Trophoblast cell (in vitro differentiated cells and primary cell): Measurements from ENCODE around the gene FHIT.

Experiments
- DNase-seq, 2 donors: peaks; one replicate each; pipeline ENCODE4 v3.0.0-alpha.2; 2016
- H2AFZ ChIP-seq: 2 replicates; pipeline ENCODE4 v1.6.1; 2013; ENCODE audit warnings: low read length, moderate library complexity, mild to moderate bottlenecking; ENCODE audit not compliant: insufficient read depth, poor library complexity
- H2AK5ac ChIP-seq: 2 replicates; pipeline ENCODE4 v1.6.1; 2013; ENCODE audit warnings: mild to moderate bottlenecking, low read length
- H2BK120ac ChIP-seq: 2 replicates; pipeline ENCODE4 v1.6.1; 2013; ENCODE audit warnings: low read length, mild to moderate bottlenecking, moderate library complexity; ENCODE audit not compliant: insufficient read depth, poor library complexity
- H2BK12ac ChIP-seq: 2 replicates; pipeline ENCODE4 v1.6.1; 2013; ENCODE audit warnings: mild to moderate bottlenecking, low read length, moderate library complexity
- H2BK5ac ChIP-seq: 2 replicates; pipeline ENCODE4 v1.6.1; 2013; ENCODE audit warnings: low read length, low read depth, moderate library complexity, mild to moderate bottlenecking; ENCODE audit not compliant: poor library complexity
- H3K14ac ChIP-seq: 2 replicates; pipeline ENCODE4 v1.6.1; 2013; ENCODE audit warnings: mild to moderate bottlenecking, low read length
- H3K18ac ChIP-seq: 2 replicates; pipeline ENCODE4 v1.6.1; 2013; ENCODE audit warnings: mild to moderate bottlenecking, low read length
- H3K23ac ChIP-seq: 2 replicates; pipeline ENCODE4 v1.6.1; 2013; ENCODE audit warnings: low read length
- H3K27ac ChIP-seq: 2 replicates; pipeline ENCODE4 v1.5.1; 2013; ENCODE audit warnings: low read depth, mild to moderate bottlenecking, inconsistent platforms, low read length, moderate library complexity
- H3K27me3 ChIP-seq: 2 replicates; pipeline ENCODE4 v1.6.1; 2013; ENCODE audit warnings: inconsistent platforms, mild to moderate bottlenecking, low read length, moderate library complexity; ENCODE audit not compliant: insufficient read depth
- H3K36me3 ChIP-seq, 2 experiments: 1 replicate in 1 of 2; 2 replicates in 1 of 2; pipeline ENCODE4 v1.6.1; 2013; ENCODE audit warnings: low read length in 2 of 2, mild to moderate bottlenecking in 2 of 2, moderate library complexity in 1 of 2; ENCODE audit not compliant: insufficient read depth in 2 of 2, control insufficient read depth in 1 of 2
- H3K4ac ChIP-seq: 2 replicates; pipeline ENCODE4 v1.6.1; 2013; ENCODE audit warnings: low read depth, mild to moderate bottlenecking, low read length, moderate library complexity
- H3K4me1 ChIP-seq, 2 experiments: 1 replicate in 1 of 2; 2 replicates in 1 of 2; pipeline ENCODE4 v1.6.1; 2013; ENCODE audit warnings: low read length in 2 of 2, mild to moderate bottlenecking in 2 of 2, moderate library complexity in 1 of 2; ENCODE audit not compliant: insufficient read depth in 2 of 2, control insufficient read depth in 1 of 2
- H3K4me2 ChIP-seq: 2 replicates; pipeline ENCODE4 v1.6.1; 2013; ENCODE audit warnings: inconsistent platforms, mild to moderate bottlenecking, low read length, moderate library complexity
- H3K4me3 ChIP-seq: 2 replicates; pipeline ENCODE4 v1.5.1; 2013; ENCODE audit warnings: mild to moderate bottlenecking, low read depth, low read length, inconsistent platforms
- H3K79me1 ChIP-seq: one replicate; pipeline ENCODE4 v1.6.1; 2013; ENCODE audit warnings: low read length
- H3K79me2 ChIP-seq: 2 replicates; pipeline ENCODE4 v1.6.1; 2013; ENCODE audit warnings: low read length, mild to moderate bottlenecking; ENCODE audit not compliant: control insufficient read depth, insufficient read depth, poor library complexity
- H3K9ac ChIP-seq: 2 replicates; pipeline ENCODE4 v1.6.1; 2013; ENCODE audit warnings: mild to moderate bottlenecking, low read length
- H3K9me3 ChIP-seq: 2 replicates; pipeline ENCODE4 v1.6.1; 2013; ENCODE audit warnings: low read depth, mild to moderate bottlenecking, control low read depth, inconsistent platforms, low read length; ENCODE audit not compliant: insufficient read depth
- H4K12ac ChIP-seq: 2 replicates; pipeline ENCODE4 v1.6.1; 2013; ENCODE audit warnings: low read depth, mild to moderate bottlenecking, low read length, moderate library complexity
- H4K8ac ChIP-seq: 2 replicates; pipeline ENCODE4 v1.6.1; 2013; ENCODE audit warnings: low read depth, mild to moderate bottlenecking, low read length, moderate library complexity
- H4K91ac ChIP-seq: one replicate; pipeline ENCODE4 v1.6.1; 2013; ENCODE audit warnings: low read depth, mild to moderate bottlenecking, low read length, moderate library complexity
- WGBS: extraction: QIAGEN DNeasy Blood & Tissue Kit; methylation state at CpG from one replicate; pipeline ENCODE4 v1.1.7; 2013; ENCODE audit warnings: missing lambda C conversion rate; ENCODE audit not compliant: insufficient read length, insufficient coverage; ENCODE audit errors: extremely low coverage; 5-methylcytosine and 5-hydroxymethylcytosine counted together

FHIT gene

GRCh38 chr3:59963676-59964075, 1287.6 kb downstream of the FHIT start:
- H3K23ac ChIP-seq: no peak overlapping the region
- H3K9ac ChIP-seq: no peak overlapping the region
- no peak for DNase-seq
- no peak overlapping the region for H4K8ac ChIP-seq
- H3K27me3 ChIP-seq: no peaks in the 10 kb centered on the region
- H3K4me1 ChIP-seq: no peaks in the 10 kb centered on the region
- H3K79me2 ChIP-seq: no peaks in the 10 kb centered on the region
- H3K18ac ChIP-seq: no peak overlapping the region
- H2AK5ac ChIP-seq: no peak overlapping the region
- H2BK120ac ChIP-seq: no peak overlapping the region
- H3K4me3 ChIP-seq: no peak overlapping the region
- no peak overlapping the region for H4K91ac ChIP-seq
- H3K36me3 ChIP-seq: no peaks in the 10 kb centered on the region
- no peak overlapping the region for H3K27ac ChIP-seq
- no peak overlapping the region for H4K12ac ChIP-seq
- H2AFZ ChIP-seq: no peak overlapping the region
- no peak overlapping the region for H2BK5ac ChIP-seq
- H3K79me1 ChIP-seq: no peaks in the 10 kb centered on the region
- WGBS: no CpG with 5 or more reads among the region's 4 CpGs
- no peak overlapping the region for H3K4me2 ChIP-seq
- H3K4ac ChIP-seq: no peak overlapping the region
- no peak overlapping the region for H3K14ac ChIP-seq
- peaks cover 3% of the 10 kb centered on the region for H3K9me3 ChIP-seq
- H2BK12ac ChIP-seq: no peak overlapping the region

- Histone ChIP-seq H3K36me3 (no peaks in the 10 kb centered on the region), H3K4me3 (no peak overlapping the region), H2BK120ac (no peak overlapping the region), H3K4me2 (no peak overlapping the region), H3K23ac (no peak overlapping the region), H3K79me2 (no peaks in the 10 kb centered on the region), H3K79me1 (no peaks in the 10 kb centered on the region), H3K18ac (no peak overlapping the region), H3K27ac (no peak overlapping the region), H3K27me3 (no peaks in the 10 kb centered on the region), H4K8ac (no peak overlapping the region), H2BK12ac (no peak overlapping the region), H3K4me1 (no peaks in the 10 kb centered on the region), H3K14ac (no peak overlapping the region), H3K9ac (no peak overlapping the region), H3K4ac (no peak overlapping the region), H4K91ac (no peak overlapping the region), H4K12ac (no peak overlapping the region), H2AK5ac (no peak overlapping the region), H2BK5ac (no peak overlapping the region), H3K9me3 (peaks cover 3% of the 10 kb centered on the region), H2AFZ (no peak overlapping the region)
- DNase-seq: no peak
- no CpG with 5 or more reads among the region's 2 CpGs for WGBS
Observed at GRCh38 chr3:59957150-59957549, 1294.1 kb downstream of the FHIT start.

- Histone ChIP-seq H2AFZ (no peak overlapping the region), H3K9ac (no peak overlapping the region), H3K18ac (no peak overlapping the region), H3K9me3 (no peaks in the 10 kb centered on the region), H3K4me2 (no peak overlapping the region), H2BK12ac (no peak overlapping the region), H3K14ac (no peak overlapping the region), H3K27ac (no peak overlapping the region), H4K12ac (no peak overlapping the region), H3K4me3 (no peak overlapping the region), H3K79me1 (no peaks in the 10 kb centered on the region), H2AK5ac (no peak overlapping the region), H2BK5ac (no peak overlapping the region), H3K23ac (no peak overlapping the region), H3K79me2 (no peaks in the 10 kb centered on the region), H4K91ac (no peak overlapping the region), H3K27me3 (no peaks in the 10 kb centered on the region), H3K36me3 (no peaks in the 10 kb centered on the region), H2BK120ac (no peak overlapping the region), H4K8ac (no peak overlapping the region), H3K4ac (no peak overlapping the region), H3K4me1 (no peaks in the 10 kb centered on the region)
- WGBS: no CpG with 5 or more reads among the region's 7 CpGs
- DNase-seq: no peak
Observed at GRCh38 chr3:59953104-59953503, 1298.1 kb downstream of the FHIT start.

GRCh38 chr3:59949311-59949710, 1301.9 kb downstream of the FHIT start:
- DNase-seq: no peak
- Histone ChIP-seq H2BK12ac (no peak overlapping the region), H3K4me1 (no peaks in the 10 kb centered on the region), H4K12ac (no peak overlapping the region), H4K8ac (no peak overlapping the region), H3K18ac (no peak overlapping the region), H2AK5ac (no peak overlapping the region), H2AFZ (no peak overlapping the region), H3K4me2 (no peak overlapping the region), H3K27me3 (no peaks in the 10 kb centered on the region), H3K79me2 (no peaks in the 10 kb centered on the region), H3K23ac (no peak overlapping the region), H3K36me3 (no peaks in the 10 kb centered on the region), H2BK5ac (no peak overlapping the region), H3K79me1 (no peaks in the 10 kb centered on the region), H3K4ac (no peak overlapping the region), H4K91ac (no peak overlapping the region), H3K9me3 (no peaks in the 10 kb centered on the region), H3K9ac (no peak overlapping the region), H2BK120ac (no peak overlapping the region), H3K27ac (no peak overlapping the region), H3K4me3 (no peak overlapping the region), H3K14ac (no peak overlapping the region)
- WGBS: no CpG with 5 or more reads among the region's 5 CpGs
